NCI-H2107 (cell line): ENCODE measurements around the gene CLIC3.

Experiments used
- DNase-seq: peaks from one replicate; lab custom pipeline; 2025; lab: John Stamatoyannopoulos, UW

The CLIC3 gene

GRCh38 chr9:137000177-137000930 lies 4.0 kb upstream of the CLIC3 start:
- no peak for DNase-seq

DNA sequence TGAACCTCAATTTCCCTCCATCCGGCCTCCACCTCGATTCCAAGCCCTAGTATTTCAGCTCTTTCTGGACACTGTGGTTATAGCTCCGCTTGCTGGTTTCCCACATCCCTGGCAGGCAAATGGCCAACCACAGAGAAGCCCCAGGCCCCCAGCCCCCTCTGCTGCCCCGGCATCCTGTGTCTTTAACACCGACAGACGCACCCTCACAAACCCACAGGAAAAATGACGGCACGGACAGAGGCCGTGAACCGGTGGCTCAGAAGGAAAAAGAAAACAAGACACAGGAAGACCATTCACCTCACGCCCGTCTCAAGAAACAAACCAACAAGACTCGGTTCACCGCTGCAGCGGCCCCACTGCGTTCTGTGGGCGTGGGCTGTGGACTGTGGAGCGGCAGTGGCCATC lies 1.5 kb upstream of the CLIC3 start:
- no peak for DNase-seq

GRCh38 chr9:136997371-136997770 lies 1.0 kb upstream of the CLIC3 start:
- no peak for DNase-seq

- no peak for DNase-seq
Measured at GRCh38 chr9:136995772-136996311, 526 bp downstream of the CLIC3 start.

DNA sequence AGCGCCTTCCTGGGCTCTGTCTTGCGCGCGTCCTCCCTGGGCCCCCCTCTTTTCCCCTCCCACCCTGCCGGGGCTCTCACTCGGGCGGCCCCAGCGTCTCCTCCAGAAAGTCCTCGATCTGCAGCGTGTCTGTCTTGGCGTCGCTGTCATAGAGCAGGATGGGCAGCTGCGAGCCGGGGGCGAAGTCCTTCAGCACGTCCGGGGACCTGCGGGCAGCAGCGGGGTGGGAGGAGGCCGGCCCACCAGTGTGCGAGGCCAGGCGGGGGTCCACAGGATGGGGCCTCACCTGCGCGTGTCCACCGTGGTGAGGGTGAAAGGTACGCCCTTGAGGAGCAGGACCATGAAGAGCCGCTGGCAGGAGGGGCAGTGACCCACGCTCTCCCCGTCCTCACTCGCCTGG lies 1.0 kb downstream of the CLIC3 start:
- no peak for DNase-seq

DNA sequence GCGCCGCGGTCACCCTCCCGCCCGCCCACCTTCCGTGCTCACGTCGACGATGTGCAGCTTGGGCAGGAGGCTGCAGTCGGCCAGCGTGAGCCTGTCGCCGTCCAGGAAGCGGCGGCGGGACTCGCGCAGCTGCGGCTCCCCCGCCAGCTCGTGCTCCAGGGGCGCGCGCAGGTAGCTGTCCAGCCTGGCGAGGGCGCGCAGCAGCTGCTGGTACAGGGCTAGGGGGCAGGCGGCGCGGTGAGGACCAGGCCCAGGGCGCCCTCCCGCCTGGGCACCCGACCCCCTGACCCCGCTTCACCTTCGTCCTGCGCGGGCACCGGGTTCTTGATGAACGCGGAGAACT lies 1.5 kb downstream of the CLIC3 start:
- no peak for DNase-seq

DNA sequence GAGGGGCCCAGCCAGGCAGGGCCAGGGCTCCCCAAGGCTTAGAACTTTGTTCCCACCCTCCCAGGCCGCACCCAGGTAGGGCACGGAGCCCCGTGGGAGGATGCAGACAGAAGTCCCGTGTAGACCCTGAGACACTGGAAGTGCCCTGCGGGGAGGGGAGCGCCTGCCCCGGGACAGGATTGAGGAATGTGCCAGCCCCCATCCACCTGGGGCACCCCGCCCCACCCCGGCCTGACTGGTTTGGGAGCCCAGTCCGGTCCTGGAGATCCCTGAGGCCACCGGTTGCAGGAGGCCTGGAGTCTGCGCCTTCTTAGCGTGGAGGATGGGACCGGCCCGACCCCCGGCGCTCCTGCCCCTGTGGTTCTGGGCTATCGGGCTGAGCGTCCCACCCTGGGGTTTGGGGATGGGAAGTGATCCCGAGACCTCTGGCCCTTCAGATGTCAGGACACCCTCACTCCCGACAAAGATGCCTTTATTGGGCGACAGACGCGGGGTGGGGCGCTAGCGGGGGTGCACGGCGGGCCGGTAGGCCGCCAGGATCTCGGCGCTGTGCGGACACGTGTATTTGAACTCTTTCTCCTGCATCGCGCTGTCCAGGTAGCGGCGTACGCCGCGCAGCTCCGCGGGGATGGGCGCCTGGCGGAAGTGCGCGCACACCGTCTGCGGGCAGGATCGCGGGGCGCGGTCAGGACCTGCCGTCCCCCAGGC lies 2.0 kb downstream of the CLIC3 start:
- no peak for DNase-seq

DNA sequence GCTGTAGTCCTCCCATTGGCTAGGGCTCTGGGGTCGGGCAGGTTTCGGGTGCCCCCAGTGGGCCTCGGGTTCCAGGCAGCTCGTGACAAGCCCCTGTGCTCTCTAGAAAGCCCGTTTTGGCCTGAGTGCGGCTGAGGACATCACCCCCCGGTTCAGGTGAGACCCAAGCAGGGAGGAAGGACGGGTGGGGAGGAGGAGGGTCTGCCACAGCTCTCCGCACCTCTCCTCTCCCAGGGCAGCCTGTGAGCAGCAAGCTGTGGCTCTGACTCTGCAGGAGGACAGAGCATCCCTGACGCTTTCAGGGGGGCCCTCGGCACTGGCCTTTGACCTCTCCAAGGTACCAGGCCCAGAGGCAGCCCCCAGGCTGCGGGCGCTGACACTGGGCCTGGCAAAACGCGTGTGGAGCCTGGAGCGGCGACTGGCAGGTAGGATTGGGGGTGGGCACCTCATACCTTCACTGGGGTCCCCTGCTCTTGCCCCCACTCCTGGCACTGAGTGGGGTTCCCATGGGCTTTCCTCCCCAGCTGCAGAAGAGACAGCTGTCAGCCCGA lies 3.5 kb downstream of the CLIC3 start:
- no peak for DNase-seq

GRCh38 chr9:136991993-136992818 lies 4.2 kb downstream of the CLIC3 start, which contains the start of gene PAXX:
Gene PAXX, plus strand, starts transcription at chr9:136992422. Its CDS starts 22 bp downstream, at chr9:136992444.
- peak; percentile 73 for DNase-seq

GRCh38 chr9:136990242-136990911 lies 6.0 kb downstream of the CLIC3 start:
- DNase-seq, result no peak

DNA sequence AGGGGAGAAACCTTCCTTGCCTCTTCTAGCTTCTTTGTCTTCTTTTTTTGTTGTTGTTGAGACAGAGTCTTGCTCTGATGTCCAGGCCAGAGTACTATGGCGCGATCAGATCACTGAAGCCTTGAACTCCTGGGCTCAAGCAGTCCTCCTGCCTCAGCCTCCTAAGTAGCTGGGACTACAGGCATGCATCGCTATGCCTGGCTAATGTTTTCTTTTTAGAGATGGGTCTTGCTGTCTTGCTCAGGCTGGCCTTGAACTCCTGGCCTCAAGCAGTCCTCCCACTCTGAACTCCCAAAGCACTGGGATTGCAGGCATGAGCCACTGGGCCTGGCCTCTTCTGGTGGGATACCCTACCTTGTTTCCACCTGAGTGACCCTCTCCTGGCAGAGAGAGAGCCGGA lies 7.5 kb downstream of the CLIC3 start:
- no peak for DNase-seq

DNA sequence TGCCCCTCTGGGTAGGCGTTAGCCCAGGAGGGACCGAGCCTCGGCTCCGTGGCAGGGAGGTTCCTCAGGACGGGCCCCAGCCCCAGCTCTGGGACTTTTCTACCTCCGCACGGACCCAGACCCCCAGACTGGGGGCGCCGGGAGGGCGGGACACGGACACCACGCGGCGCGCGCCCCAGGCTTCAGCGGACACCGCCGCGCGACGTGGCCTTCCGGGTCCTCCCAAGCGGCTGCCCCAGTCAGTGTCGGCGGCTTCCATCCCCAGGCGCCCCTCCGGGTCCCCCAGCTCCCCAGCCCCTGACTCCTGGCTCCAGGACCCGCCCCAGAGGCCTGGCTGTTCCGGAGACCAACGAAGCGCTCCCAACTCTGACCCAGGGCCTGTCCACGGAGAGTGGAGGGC lies 10.5 kb downstream of the CLIC3 start:
- DNase-seq, result no peak

DNA sequence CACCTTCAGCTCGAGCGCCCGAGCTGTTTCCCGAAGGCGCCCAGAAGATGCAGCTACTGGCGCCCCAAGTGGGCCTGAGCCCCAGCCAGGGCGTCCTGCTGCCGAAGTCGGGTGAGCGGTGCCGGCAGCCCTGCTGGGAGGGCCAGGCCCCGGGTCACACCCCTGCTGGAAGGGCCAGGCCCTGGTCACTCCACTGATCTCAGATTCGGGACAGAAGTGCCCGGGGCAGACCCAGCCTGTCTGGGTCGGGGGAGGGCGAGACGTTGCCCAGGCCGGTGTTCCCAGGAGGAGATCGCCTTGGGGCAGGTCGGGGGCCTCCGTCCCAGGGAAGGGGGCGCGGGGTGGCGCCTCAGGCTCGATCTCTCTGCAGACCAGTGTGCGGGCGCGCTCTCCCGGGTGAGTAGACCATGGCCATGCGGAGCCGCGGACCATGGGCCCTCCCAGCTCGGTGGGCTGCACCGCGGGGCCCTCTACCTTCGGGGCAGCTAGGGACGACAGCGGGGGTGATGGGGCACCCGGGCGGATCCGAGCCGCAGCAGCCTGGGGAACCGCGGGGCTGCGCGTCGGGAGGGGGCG lies 11.3 kb downstream of the CLIC3 start:
- no peak for DNase-seq

- DNase-seq, result no peak
Measured at GRCh38 chr9:136984464-136985026, 11.8 kb downstream of the CLIC3 start.

DNA sequence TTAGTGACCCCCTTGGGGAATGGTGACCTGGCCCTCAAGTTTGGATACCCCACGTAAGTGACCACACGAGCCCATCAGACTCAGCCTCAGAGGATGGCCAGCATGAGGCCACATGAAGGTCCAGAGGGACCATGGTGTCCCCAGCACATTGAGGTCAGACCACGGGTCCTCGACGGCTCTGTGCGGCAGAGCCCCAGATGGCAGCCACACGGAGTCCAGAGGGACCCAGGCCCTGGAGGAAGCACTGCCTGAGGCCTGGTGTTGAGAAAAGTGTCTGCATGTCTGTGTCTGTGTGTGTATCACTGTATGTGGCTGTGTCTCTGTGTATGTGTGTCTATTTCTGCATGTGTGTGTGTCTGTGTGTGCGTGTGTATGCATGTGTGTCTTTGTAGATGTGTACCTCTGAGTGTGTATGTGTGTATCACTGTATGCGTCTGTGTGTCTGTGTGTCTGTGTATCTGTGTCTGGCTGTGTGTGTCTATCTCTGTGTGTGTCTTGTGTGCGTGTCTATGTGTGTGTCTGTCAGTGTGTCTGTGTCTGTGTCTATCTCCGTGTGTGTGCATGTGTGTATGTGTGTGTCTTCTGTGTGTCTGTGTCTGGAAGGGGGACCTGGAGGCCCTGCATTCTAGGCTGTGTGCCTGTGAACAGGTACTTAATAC lies 12.6 kb downstream of the CLIC3 start:
- DNase-seq, result no peak

GRCh38 chr9:136983167-136983566 lies 13.2 kb downstream of the CLIC3 start:
- DNase-seq, result no peak

GRCh38 chr9:136982232-136983051 lies 13.9 kb downstream of the CLIC3 start, which contains the start of gene LCNL1:
Gene LCNL1, plus strand, starts transcription at chr9:136982993. Its CDS starts 594 bp downstream, at chr9:136983587.
- DNase-seq, result no peak

DNA sequence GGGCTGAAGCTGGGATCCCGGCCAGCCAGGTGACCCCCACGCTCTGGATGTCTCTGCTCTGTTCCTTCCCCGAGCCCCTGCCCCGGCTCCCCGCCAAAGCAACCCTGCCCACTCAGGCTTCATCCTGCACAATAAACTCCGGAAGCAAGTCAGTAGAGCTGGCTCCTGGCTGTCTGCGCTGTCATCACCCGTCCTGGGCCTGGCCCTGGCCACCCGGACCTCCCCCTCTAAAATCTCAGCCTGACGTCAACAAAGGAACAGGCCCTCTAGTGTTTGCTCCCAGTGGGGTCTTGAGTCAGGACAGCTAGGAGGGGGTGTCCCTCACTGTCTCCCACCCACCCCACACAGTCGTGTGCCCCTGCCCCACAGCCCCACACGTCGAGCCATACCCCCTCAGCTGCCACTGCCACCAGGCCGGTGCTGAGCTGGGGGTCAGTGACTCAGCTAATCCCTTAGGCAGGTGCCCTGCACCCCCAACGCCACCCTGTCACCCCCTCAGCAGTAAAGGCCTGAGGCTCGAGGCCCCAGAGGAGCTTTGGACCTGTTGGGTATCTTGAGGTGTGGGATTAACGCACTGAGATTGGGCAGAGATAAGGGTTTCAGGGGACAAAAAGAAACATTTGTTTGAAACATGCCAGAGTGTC lies 14.7 kb downstream of the CLIC3 start:
- DNase-seq, result no peak
